ENCODE data around the gene MYCT1. TPM values are rescaled to one million over a fixed set of nuclear protein-coding genes. Genes with fewer than 3 reads are reported as not detected.

Gene MYCT1
- total and polyA plus RNA-seq, 2 experiments from 2014 or later: 1.9 to 2.5 TPM

- TF ChIP-seq, protein P1, sequence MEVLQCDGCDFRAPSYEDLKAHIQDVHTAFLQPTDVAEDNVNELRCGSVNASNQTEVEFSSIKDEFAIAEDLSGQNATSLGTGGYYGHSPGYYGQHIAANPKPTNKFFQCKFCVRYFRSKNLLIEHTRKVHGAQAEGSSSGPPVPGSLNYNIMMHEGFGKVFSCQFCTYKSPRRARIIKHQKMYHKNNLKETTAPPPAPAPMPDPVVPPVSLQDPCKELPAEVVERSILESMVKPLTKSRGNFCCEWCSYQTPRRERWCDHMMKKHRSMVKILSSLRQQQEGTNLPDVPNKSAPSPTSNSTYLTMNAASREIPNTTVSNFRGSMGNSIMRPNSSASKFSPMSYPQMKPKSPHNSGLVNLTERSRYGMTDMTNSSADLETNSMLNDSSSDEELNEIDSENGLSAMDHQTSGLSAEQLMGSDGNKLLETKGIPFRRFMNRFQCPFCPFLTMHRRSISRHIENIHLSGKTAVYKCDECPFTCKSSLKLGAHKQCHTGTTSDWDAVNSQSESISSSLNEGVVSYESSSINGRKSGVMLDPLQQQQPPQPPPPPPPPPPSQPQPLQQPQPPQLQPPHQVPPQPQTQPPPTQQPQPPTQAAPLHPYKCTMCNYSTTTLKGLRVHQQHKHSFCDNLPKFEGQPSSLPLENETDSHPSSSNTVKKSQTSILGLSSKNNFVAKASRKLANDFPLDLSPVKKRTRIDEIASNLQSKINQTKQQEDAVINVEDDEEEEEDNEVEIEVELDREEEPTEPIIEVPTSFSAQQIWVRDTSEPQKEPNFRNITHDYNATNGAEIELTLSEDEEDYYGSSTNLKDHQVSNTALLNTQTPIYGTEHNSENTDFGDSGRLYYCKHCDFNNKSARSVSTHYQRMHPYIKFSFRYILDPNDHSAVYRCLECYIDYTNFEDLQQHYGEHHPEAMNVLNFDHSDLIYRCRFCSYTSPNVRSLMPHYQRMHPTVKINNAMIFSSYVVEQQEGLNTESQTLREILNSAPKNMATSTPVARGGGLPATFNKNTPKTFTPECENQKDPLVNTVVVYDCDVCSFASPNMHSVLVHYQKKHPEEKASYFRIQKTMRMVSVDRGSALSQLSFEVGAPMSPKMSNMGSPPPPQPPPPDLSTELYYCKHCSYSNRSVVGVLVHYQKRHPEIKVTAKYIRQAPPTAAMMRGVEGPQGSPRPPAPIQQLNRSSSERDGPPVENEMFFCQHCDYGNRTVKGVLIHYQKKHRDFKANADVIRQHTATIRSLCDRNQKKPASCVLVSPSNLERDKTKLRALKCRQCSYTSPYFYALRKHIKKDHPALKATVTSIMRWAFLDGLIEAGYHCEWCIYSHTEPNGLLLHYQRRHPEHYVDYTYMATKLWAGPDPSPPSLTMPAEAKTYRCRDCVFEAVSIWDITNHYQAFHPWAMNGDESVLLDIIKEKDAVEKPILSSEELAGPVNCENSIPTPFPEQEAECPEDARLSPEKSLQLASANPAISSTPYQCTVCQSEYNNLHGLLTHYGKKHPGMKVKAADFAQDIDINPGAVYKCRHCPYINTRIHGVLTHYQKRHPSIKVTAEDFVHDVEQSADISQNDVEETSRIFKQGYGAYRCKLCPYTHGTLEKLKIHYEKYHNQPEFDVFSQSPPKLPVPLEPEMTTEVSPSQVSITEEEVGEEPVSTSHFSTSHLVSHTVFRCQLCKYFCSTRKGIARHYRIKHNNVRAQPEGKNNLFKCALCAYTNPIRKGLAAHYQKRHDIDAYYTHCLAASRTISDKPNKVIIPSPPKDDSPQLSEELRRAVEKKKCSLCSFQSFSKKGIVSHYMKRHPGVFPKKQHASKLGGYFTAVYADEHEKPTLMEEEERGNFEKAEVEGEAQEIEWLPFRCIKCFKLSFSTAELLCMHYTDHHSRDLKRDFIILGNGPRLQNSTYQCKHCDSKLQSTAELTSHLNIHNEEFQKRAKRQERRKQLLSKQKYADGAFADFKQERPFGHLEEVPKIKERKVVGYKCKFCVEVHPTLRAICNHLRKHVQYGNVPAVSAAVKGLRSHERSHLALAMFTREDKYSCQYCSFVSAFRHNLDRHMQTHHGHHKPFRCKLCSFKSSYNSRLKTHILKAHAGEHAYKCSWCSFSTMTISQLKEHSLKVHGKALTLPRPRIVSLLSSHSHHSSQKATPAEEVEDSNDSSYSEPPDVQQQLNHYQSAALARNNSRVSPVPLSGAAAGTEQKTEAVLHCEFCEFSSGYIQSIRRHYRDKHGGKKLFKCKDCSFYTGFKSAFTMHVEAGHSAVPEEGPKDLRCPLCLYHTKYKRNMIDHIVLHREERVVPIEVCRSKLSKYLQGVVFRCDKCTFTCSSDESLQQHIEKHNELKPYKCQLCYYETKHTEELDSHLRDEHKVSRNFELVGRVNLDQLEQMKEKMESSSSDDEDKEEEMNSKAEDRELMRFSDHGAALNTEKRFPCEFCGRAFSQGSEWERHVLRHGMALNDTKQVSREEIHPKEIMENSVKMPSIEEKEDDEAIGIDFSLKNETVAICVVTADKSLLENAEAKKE (CRISPR knock-in tag; IDR thresholded peaks at IDR 0.05): no peak
- TF ChIP-seq EZH2 (IDR thresholded peaks at IDR 0.05; ENCODE audit: low read depth, unreplicated experiment): no peak
- no peak for TF ChIP-seq ZNF114 (CRISPR knock-in tag; IDR thresholded peaks at IDR 0.05)
- no peak for TF ChIP-seq POLR2AphosphoS5 (IDR thresholded peaks at IDR 0.05; ENCODE audit: low read depth)
Measured at GRCh38 chr6:152671171-152671570, 26.5 kb upstream of the MYCT1 start (continued).

DNA sequence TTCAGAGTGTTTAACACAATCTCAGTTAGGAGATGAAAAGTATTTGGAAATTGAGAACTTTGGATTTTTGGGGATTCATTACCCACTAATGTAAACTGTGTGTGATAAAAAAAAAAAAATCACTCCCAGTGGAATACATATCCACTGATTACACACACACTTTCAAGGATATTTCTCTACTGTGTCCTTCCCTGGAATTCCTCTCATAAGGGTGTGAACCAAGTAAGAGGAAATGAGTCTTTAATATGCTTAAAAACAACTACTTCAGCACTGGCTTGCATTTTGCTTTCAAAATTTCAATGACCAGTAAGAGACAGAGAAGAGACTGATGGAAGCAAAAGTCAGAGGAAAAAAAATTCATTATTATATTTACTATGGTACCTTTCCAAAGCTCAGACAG lies 24.5 kb upstream of the MYCT1 start:
- ATAC-seq (no peak), DNase-seq (ENCODE audit: low spot score) (no peak)
- H3K4me1 ChIP-seq (ENCODE audit: insufficient read depth): peaks cover 6% of the 10 kb centered on the region
- H3K4me1 Mint-ChIP-seq: peaks cover 4% of the 10 kb centered on the region; the same call in 1 of the 3 replicates
- H3K4me3 ChIP-seq: no peak overlapping the region
- no peaks in the 10 kb centered on the region; the same call in 2 of the 3 replicates for H3K9me3 Mint-ChIP-seq
- peaks cover 2% of the 10 kb centered on the region for H3K27me3 Mint-ChIP-seq (ENCODE audit: insufficient read depth, low read depth, poor library complexity)
- no peak overlapping the region for H3K27ac ChIP-seq (ENCODE audit: low read depth)
- no peaks in the 10 kb centered on the region for H3F3A ChIP-seq (replicated peaks; ENCODE audit: low read depth)
- H3K79me2 ChIP-seq (replicated peaks; ENCODE audit: insufficient read depth): no peaks in the 10 kb centered on the region
- no peaks in the 10 kb centered on the region for H4K20me1 ChIP-seq (replicated peaks; ENCODE audit: insufficient read depth)
- H3K36me3 Mint-ChIP-seq (ENCODE audit: low read depth): no peaks in the 10 kb centered on the region
- no peak overlapping the region for H3K27ac Mint-ChIP-seq
- H3K27me3 ChIP-seq (ENCODE audit: insufficient read depth): no peaks in the 10 kb centered on the region
- H3K4me2 ChIP-seq: no peak overlapping the region
- no peaks in the 10 kb centered on the region for H3K36me3 ChIP-seq (ENCODE audit: insufficient read depth)
- H3K4me3 Mint-ChIP-seq: no peak overlapping the region
- H3K9me2 ChIP-seq (ENCODE audit: insufficient read depth): no peaks in the 10 kb centered on the region
- H2AFZ ChIP-seq: no peak overlapping the region
- TF ChIP-seq EZH2phosphoT487 (IDR thresholded peaks at IDR 0.05; ENCODE audit: unreplicated experiment) (no peak), NANOG (IDR thresholded peaks at IDR 0.05; ENCODE audit: borderline replicate concordance) (no peak), ETS1 (IDR thresholded peaks at IDR 0.05) (no peak), ZNF331 (CRISPR knock-in tag; IDR thresholded peaks at IDR 0.05; ENCODE audit: low read depth) (no peak), JUNB (IDR thresholded peaks at IDR 0.05; ENCODE audit: unreplicated experiment) (no peak), REST (IDR thresholded peaks at IDR 0.05; ENCODE audit: unreplicated experiment) (no peak)
- TF ChIP-seq, protein P2, sequence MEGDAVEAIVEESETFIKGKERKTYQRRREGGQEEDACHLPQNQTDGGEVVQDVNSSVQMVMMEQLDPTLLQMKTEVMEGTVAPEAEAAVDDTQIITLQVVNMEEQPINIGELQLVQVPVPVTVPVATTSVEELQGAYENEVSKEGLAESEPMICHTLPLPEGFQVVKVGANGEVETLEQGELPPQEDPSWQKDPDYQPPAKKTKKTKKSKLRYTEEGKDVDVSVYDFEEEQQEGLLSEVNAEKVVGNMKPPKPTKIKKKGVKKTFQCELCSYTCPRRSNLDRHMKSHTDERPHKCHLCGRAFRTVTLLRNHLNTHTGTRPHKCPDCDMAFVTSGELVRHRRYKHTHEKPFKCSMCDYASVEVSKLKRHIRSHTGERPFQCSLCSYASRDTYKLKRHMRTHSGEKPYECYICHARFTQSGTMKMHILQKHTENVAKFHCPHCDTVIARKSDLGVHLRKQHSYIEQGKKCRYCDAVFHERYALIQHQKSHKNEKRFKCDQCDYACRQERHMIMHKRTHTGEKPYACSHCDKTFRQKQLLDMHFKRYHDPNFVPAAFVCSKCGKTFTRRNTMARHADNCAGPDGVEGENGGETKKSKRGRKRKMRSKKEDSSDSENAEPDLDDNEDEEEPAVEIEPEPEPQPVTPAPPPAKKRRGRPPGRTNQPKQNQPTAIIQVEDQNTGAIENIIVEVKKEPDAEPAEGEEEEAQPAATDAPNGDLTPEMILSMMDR (conservative IDR thresholded peaks at IDR 0.05; ENCODE audit: low read depth in 2 of 2): no peak
